GM13977 (cell line): Measurements from ENCODE around the gene CCDC9B.

Source experiments
- DNase-seq: peaks from one replicate; pipeline ENCODE4 v3.0.0; 2012; ENCODE audit warnings: low spot score
- CTCF ChIP-seq: IDR thresholded peaks from 2 replicates; pipeline ENCODE4 v1.5.1; 2012; ENCODE audit warnings: mild to moderate bottlenecking, control low read depth; ENCODE audit not compliant: insufficient read depth; ENCODE audit errors: extremely low read depth, missing control alignments
- in situ Hi-C: fragments of 300-500 bp; cut with MboI; formaldehyde crosslinking; loops from one replicate; pipeline ENCODE4 v1.12.0; 2022; ENCODE audit warnings: low sequenced_read_pairs, low pct_unique_long_range_greater_than_20kb, mixed read lengths, inconsistent platforms; ENCODE audit not compliant: unreplicated experiment

Gene CCDC9B

GRCh38 chr15:40317580-40317979, 23.2 kb downstream of the CCDC9B start:
- in situ Hi-C loops, result no loop called here
- TF ChIP-seq CTCF, result no peak
- DNase-seq, result no peak

GRCh38 chr15:40316931-40317330, 23.8 kb downstream of the CCDC9B start:
- in situ Hi-C loops, result no loop called here
- no peak for TF ChIP-seq CTCF
- no peak for DNase-seq

GRCh38 chr15:40314723-40315276, 25.9 kb downstream of the CCDC9B start:
- no peak for DNase-seq
- no peak for TF ChIP-seq CTCF
- in situ Hi-C loops, result no loop called here

- in situ Hi-C loops, result no loop called here
- no peak for DNase-seq
- TF ChIP-seq CTCF, result no peak
Measured at GRCh38 chr15:40313531-40314398, 27.0 kb downstream of the CCDC9B start.

- TF ChIP-seq CTCF, result no peak
- in situ Hi-C loops, result no loop called here
- DNase-seq, result no peak
Measured at GRCh38 chr15:40312370-40313158, 28.2 kb downstream of the CCDC9B start.

- DNase-seq, result no peak
- in situ Hi-C loops, result no loop called here
- TF ChIP-seq CTCF, result no peak
Measured at GRCh38 chr15:40310993-40311392, 29.7 kb downstream of the CCDC9B start.
